OCI-LY7 (cell line): Measurements from ENCODE around the gene LRRK1.

Source experiments
- EZH2phosphoT487 ChIP-seq: fragments of 200-600 bp; sonication (generic); IDR thresholded peaks from 2 replicates; pipeline ENCODE4 v1.6.1; 2018; ENCODE audit warnings: low read depth, borderline replicate concordance, mild to moderate bottlenecking, mixed run types, antibody characterized with exemption, low read length, moderate library complexity, mixed read lengths
- TF ChIP-seq, protein P1 (sequence below): fragments of 200-600 bp; sonication (generic); conservative IDR thresholded peaks from 2 replicates; pipeline ENCODE4 v1.5.1; 2014; ENCODE audit warnings: mild to moderate bottlenecking, antibody characterized with exemption, low read length, moderate library complexity, mixed read lengths

DNA sequence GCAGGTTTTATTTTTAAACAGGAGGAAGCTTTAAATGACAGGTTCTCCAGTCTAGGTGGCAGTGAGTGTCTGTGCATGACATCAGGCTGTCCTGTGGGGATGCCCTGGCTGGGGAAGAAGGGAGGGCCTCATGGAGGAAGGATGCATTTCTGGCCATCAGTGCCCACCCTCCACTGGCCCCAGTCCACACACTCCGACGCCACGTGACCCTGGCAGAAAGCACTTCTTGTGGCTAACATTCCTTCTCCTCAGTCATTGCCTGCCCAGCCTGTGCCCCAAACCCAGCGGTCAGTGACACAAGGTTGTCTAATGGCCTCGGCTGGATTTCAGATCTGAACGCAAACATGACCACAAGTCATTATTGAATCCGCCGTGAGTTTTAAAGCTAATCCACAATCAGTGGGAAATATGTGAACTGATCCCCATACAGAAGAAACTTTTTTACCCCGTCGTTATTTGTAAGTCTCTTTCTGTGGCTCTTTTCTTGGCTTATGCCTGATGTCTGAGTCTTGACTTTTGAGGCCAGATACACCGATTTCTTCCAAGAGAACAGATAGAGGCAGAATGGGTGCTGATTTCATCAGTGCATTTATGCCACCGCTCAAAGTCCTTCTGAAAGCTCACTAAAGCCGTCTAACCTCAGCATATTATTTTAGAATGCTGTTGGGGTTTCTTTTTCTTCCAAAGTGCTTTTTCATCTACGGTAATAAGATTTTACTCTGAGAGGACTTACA lies 17.3 kb upstream of the LRRK1 start:
- TF ChIP-seq, protein P1, sequence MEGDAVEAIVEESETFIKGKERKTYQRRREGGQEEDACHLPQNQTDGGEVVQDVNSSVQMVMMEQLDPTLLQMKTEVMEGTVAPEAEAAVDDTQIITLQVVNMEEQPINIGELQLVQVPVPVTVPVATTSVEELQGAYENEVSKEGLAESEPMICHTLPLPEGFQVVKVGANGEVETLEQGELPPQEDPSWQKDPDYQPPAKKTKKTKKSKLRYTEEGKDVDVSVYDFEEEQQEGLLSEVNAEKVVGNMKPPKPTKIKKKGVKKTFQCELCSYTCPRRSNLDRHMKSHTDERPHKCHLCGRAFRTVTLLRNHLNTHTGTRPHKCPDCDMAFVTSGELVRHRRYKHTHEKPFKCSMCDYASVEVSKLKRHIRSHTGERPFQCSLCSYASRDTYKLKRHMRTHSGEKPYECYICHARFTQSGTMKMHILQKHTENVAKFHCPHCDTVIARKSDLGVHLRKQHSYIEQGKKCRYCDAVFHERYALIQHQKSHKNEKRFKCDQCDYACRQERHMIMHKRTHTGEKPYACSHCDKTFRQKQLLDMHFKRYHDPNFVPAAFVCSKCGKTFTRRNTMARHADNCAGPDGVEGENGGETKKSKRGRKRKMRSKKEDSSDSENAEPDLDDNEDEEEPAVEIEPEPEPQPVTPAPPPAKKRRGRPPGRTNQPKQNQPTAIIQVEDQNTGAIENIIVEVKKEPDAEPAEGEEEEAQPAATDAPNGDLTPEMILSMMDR: no peak
- no peak for TF ChIP-seq EZH2phosphoT487
